Osteocyte (in vitro differentiated cells): ENCODE results near the gene GNAQ. TPM values are rescaled to one million over a fixed set of nuclear protein-coding genes. Genes with fewer than 3 reads are reported as not detected.

Experiments used
- DNase-seq: peaks from one replicate; pipeline ENCODE4 v3.0.0; 2021; ENCODE audit warnings: mixed read lengths; ENCODE audit not compliant: unreplicated experiment; ENCODE audit errors: extremely low spot score
- H3K27ac Mint-ChIP-seq: one replicate; pipeline ENCODE4 v1.8.0; 2021; ENCODE audit warnings: mild to moderate bottlenecking, mixed read lengths; ENCODE audit not compliant: unreplicated experiment
- H3K27me3 Mint-ChIP-seq: one replicate; pipeline ENCODE4 v1.8.0; 2021; ENCODE audit warnings: mixed read lengths; ENCODE audit not compliant: unreplicated experiment
- H3K36me3 Mint-ChIP-seq: one replicate; pipeline ENCODE4 v1.8.0; 2021; ENCODE audit warnings: mixed read lengths; ENCODE audit not compliant: unreplicated experiment
- H3K4me1 Mint-ChIP-seq: one replicate; pipeline ENCODE4 v1.8.0; 2021; ENCODE audit warnings: mixed read lengths; ENCODE audit not compliant: unreplicated experiment
- H3K4me3 Mint-ChIP-seq: one replicate; pipeline ENCODE4 v1.8.0; 2021; ENCODE audit warnings: mild to moderate bottlenecking, moderate library complexity, mixed read lengths; ENCODE audit not compliant: unreplicated experiment
- H3K9me3 Mint-ChIP-seq: one replicate; pipeline ENCODE4 v1.8.0; 2021; ENCODE audit warnings: mixed read lengths; ENCODE audit not compliant: unreplicated experiment
- CTCF ChIP-seq: fragments of 200-600 bp; sonication (generic); IDR thresholded peaks from 2 replicates; pipeline ENCODE4 v1.5.0; 2021; ENCODE audit warnings: antibody characterized with exemption, mild to moderate bottlenecking, moderate library complexity
- total RNA-seq: library from RNA; stranded (reverse); gene quantifications from 2 replicates; pipeline ENCODE4 v1.2.1, GENCODE V29; 2021

The GNAQ gene
- total RNA-seq, 1 donor from 2014 or later: 65.9 TPM

GRCh38 chr9:77667151-77667550 lies 364.5 kb downstream of the GNAQ start:
- H3K27me3 Mint-ChIP-seq: peaks cover 16% of the 10 kb centered on the region
- H3K4me3 Mint-ChIP-seq: no peak overlapping the region
- H3K36me3 Mint-ChIP-seq: no peaks in the 10 kb centered on the region
- TF ChIP-seq CTCF: no peak
- no peak for DNase-seq
- H3K9me3 Mint-ChIP-seq: no peaks in the 10 kb centered on the region
- H3K27ac Mint-ChIP-seq: no peak overlapping the region
- peaks cover 8% of the 10 kb centered on the region for H3K4me1 Mint-ChIP-seq

Other genes starting within 250 kb of the GNAQ start
- gene CEP78, start 204.3 kb upstream of the GNAQ start, total RNA-seq: 13.9 and 15.8 TPM in 2 replicates